NCI-H146 treated with DMSO at 0.1 percent for 48 hours (cell line): ENCODE data around the gene ZNF664.

Source experiments
- DNase-seq: peaks from one replicate; lab custom pipeline; 2025; ENCODE audit not compliant: unreplicated experiment; lab: John Stamatoyannopoulos, UW

ZNF664 gene

DNA sequence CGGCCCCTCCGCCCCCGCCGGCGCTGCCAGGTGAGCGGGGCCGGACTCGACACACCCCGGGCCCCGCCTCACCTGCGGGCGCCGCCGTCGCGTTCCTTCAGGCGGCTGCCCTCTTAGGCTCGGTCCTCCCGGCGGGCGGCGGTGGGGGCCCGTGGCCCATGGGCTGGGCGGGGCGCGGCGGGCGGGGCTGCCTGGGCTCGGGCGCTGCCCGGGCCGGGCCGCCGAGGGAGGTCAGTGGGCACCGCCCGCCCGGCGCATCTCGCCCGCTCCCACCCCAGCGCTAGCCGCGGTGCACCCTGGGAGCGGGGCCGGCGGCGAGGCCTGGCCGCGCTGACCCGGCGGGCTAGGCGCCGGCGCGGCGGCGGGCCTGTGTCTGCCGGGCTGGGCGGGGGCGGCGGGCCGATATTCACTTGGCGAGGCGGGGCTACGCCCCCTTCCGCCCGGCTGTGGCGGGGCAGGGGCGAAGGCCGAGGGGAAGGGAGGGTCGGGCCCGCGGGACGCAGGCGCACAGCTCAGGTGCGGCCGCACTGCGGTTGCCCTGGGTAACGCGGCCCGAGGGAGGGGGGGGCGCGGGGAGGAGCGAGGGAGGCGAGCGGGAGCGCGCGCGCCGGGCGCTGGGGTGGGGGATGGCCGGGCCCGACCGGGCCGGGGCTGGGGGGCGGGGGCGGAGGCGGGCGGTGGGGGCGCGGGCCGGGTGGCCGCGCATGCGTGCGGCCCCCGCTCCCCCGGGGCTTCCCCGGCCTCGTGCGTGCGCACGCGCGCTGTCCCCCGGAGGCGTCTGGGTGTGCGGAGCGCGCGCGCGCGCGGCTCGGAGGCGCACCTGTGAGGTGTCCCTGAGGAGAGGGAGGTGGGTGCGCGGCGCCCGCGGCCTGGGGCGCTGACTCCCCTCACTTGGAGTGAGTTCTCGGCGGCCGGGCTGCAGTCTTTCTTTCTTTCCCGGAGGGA lies at the start of gene ZNF664, which contains the start of gene CCDC92:
Gene ZNF664 (plus strand): TSS at position 759 of the 945 bp plus-strand sequence. CDS start 38,930 bp downstream, outside the sequence.
Gene CCDC92 (minus strand): TSS at position 375 of the 945 bp plus-strand sequence. CDS start 28,526 bp downstream, outside the sequence.
- peak; percentile 89 for DNase-seq

DNA sequence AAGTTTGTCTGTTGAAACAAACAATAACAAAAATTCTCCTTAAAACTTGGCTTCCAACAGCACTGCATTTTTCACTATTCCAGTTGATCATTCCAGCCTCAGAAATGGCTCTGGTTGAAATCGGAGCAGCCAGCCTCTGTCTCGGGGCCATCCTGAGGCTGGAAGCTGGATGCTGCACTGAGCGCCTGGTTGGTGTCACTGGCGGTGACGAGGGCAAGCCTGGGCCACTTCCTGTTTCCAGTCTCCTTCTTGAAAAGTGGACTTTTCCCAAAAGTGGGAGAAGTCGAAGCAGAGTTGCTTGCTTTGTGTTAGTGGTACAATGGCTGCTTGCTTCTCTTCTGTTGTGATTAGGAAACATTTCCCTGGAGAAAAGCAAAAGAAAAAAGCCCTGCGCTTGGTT lies 49.1 kb upstream of the ZNF664 start:
- no peak for DNase-seq

DNA sequence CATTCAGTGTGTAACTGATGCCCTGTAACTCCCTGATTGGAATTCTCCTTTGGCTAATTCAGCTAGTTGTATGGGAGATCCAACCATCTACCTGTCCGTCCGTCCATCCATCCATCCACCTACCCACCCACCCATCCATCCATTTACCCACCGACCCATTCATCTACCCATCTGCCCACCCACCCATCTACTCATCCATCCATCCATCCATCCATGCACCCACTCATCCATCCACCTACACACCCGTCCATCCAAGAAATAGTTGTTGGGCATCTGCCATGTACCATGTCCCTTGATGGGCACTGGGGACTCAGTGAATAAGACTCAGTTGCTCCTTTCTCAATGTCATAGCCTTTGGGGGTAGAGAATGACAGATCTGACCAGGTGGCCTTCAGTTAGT lies 48.5 kb upstream of the ZNF664 start:
- DNase-seq, result no peak

DNA sequence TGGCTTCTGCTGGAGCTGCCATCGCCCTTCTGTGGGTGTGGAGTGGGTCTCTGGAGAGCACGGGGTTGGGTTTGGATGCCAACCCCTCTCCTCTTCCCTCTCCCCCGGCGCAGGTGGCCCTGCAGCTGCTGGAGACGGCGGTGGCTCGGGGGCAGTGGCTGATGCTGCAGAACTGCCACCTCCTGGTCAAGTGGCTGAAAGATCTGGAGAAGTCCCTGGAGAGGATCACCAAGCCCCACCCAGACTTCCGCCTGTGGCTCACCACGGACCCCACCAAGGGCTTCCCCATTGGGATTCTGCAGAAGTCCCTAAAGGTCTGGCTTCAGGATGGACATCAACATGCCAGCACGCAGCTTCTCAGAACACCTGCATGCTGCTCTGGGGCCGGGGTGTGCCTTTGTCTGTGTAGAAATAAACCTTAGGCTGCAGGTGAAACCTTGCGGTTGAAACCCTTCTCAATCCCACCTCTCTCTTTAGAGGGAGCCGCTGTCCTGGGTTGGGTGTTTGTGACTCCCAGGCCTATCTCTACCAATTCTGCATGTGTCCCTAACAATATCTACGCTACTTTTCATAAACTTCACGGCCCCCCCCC lies 44.6 kb upstream of the ZNF664 start:
- DNase-seq, result peak; percentile 16

DNA sequence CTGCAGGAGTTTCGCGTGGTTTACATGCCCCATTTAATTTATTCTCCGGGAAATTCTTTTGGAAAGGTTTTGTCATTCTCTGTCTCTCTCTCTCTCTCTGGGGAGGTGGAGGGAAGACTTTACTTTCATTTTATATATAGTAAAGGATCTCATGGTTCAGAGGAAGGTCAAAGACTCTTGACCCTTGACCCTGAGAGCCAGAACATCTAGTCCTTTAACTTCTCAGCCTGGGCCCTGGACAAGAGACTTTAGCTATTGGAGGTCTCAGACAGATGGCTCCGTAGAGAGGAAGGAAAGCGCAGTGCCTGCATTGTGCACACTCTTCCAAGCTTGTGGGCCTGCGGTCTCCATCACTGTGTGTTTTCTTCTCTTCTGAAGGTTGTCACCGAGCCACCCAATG lies 44.1 kb upstream of the ZNF664 start:
- DNase-seq, result no peak

DNA sequence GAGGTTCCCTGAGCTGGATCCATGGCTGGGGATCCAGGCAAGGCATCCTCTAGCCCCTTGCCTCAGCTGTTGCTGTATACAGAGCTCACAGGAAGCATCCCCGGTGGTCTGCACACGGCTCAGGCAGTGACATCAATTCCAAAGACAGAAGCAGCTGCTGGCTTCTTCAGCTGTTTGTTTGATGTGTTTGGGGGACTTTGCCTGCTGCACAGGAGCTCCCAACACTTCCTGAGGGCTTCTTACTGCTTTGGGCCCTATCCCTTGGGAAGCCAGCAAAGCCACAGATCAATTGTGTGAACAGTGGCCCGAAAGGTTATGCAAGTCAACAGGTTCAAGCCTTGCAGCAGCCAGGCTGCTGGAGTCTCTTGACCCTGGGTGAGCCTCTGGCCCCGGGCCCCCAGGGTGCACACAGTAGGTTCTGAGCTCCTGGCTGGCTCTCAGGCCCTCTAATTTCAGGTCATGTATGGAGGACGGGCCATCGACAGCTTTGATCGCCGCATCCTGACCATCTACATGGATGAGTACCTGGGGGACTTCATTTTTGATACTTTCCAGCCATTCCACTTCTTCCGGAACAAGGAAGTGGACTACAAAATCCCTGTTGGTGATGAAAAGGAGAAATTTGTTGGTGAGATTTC lies 43.0 kb upstream of the ZNF664 start:
- no peak for DNase-seq

DNA sequence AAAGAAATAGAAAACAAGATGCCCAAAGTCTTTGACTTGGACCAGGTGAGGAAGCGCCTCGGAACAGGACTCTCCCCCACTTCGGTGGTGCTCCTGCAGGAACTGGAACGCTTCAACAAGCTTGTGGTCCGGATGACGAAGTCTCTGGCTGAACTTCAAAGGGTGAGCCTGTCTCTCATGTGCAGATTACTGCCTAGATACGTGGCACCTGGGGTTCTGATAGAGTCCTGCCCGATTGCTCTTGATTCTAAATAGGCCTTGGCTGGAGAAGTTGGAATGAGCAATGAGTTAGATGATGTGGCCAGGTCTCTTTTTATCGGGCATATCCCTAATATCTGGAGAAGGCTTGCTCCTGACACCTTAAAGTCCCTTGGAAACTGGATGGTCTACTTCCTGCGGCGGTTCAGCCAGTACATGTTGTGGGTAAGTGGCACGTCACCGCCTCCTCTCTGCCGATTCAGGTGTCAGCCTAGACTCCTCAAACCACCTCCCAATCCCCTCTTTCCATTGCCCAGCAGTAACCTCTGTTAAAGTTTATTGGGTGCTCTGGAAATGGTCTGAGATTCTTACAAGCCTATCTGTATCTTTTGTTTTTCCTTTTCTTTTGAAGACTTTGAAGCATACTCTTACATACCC lies 41.2 kb upstream of the ZNF664 start:
- DNase-seq, result no peak

DNA sequence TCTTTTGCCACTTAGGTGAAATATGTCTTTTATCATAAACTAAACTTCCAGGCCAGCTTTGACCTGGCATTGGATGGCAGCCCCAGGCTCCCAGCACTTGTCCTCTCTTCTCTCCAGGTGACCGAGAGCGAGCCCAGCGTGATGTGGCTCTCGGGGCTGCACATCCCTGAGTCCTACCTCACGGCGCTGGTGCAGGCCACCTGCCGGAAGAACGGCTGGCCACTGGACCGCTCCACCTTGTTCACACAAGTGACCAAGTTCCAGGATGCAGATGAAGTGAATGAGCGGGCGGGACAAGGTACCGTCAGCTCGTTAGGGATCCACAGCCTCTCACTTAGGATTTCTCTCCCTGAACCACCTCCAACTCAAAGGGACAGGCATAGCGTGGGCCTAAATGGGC lies 39.8 kb upstream of the ZNF664 start:
- DNase-seq, result no peak

DNA sequence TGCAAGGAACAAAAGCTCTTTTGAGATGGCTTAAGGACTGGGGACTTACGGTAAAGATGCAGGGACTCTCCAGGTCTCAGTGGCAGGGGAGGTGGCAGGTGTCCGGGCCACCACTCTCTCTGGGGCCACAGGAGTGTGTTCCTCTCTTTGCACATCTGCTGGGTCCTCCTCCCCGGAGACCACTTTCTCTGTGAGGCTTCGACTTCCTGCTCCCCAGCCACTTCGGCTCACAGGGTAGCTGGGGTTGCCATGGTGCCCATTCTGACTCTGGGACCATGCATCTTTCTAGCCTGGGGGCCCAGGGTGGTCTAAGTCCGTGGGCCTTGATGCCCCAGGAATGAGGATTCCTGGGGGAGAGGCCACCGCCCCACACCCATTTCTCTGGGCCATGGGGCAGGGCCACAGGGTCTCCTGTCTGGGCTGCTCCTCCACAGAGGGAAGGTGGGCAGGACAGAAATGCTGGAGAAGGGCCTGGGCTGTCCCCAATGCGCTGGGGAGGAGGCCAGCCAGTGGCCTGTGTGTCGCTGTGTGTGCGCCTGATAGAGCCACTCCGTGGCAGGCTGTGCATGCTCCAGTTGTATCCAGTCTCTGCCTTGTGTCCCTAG lies 38.9 kb upstream of the ZNF664 start:
- DNase-seq, result no peak

DNA sequence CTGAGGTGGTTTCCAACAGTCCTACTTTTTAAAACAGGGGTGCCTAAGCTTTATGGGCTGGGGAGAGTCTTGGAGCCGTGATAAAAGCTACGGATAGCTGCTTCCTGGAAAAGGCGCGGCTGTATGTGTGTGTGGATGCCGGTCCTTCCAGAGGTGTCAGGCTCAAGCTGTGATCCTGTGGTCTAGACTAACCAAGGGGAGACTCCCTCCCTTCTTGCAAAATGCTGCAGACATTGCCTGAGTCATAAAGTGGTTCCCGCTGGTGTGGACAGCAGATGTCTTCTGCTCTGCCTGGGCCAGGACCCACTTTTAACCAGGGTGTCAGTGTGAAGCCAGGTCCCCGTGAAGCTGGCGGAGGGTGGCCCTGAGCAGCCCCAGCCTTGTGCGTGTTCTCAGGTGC lies 38.2 kb upstream of the ZNF664 start:
- no peak for DNase-seq

DNA sequence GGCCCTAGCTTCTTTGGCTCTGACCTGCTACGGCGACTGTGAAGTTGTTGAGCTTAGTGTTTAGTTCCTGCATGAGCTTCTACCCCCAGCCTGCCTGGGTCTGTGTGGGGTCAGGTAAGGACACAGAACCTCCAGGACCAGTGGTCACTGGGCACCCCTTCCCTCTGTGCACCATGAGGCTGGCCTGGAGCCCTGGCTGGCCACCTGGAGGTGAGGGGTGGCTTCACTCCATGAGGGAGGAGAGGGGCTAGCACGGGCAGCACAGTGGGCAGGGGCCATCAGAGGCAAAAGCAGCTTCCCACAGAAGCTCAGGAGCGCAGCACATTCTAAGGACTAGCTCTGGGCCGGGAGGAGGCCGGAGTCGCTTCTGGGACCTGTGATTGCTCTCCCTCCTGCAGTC lies 37.1 kb upstream of the ZNF664 start:
- no peak for DNase-seq

DNA sequence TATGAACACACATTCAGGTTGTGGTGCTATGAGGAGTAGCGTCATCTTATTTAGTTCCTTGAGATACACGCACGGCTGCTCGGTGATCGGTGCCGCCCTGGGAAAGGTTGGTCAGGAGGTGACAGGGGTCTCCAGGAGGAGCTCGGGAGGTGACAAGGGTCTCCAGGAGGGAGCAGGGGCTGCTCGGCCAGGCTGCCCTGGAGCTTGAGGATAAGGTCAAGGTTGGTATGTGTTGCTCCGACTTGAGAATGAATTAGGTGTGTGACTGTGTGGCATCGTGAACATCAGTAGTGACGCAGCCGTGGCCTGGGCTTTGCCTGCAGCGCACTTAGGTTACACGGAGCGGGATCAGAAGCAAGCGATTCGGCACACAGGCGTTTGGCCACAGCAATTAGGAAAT lies 36.5 kb upstream of the ZNF664 start:
- DNase-seq, result no peak

DNA sequence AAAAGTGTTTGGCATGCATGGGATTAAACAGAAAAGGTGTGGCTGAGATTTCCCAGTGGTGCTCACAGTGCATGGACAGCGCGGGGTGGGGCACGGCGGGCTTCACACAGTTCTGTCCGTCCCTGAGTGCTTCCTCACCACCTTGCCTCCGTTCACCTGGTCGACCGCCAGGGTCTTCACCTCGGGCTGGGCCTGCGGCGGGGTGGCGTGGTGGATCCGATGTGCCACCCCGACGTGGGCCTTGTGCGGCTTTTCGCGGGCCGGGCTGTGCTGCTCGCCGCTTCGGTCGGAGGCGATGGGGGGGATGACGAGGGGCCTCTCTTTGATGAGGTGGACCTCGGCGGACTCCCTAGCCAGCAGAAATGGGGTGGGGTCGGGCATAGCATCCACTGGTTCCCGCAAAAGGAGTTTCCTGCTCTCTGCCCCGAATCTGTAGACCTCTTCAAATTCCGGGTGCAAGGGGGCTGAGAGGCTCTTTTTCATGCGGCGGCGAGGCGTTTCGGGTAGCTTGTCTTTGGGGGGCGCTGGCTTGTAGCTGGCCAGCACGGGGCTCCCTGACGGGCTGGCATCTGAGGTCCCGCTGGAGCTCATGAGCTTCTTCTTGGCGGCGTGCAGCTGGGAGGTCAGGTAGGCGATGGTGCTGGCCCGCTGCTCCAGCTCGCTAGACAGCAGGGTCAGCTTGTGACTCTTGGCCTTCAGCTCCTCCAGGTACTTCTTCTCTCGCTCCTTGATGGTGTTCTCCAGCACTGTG lies 35.9 kb upstream of the ZNF664 start:
- no peak for DNase-seq

DNA sequence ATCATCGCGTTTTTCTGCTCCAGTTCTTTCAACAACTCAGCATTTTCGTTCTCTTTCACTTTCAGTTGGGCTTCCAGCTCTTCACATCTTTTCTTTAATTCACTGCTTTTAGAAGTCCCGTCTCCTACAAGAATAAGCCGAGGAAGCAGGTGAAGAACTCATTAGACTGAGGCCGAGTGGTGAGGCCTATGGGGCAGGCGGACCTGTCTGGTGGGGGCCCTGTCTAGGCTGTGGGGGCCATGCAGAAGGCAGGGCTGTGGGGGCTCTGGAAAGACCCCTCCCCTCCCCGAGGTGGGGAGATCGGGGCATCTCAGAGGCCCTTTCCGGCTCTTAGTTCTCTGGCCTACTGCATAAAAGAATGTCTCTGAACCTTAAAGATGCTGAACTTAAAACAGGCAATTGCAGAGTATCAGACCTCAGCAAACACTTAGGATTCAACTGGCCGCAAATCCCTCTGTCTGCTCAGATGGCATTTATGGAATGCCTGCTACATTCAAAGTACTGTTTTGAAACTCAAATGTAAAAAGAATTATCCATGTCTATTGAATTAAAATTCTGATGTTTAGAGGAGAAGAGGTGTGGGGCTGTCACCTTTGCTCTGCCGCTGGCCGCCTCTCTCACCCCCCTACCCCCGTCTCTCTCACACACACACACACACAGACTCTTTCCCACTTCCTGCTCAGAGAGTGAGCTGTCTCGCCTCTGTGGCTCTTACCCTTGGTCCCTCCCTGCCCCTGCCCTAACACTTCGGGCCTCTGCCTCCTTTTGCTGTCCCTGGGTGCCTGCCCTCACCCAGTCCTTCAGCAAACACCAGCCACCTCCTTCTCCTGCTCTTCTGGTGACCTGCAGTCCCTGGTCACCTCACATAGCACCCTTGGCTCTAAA lies 35.1 kb upstream of the ZNF664 start:
- DNase-seq, result no peak

DNA sequence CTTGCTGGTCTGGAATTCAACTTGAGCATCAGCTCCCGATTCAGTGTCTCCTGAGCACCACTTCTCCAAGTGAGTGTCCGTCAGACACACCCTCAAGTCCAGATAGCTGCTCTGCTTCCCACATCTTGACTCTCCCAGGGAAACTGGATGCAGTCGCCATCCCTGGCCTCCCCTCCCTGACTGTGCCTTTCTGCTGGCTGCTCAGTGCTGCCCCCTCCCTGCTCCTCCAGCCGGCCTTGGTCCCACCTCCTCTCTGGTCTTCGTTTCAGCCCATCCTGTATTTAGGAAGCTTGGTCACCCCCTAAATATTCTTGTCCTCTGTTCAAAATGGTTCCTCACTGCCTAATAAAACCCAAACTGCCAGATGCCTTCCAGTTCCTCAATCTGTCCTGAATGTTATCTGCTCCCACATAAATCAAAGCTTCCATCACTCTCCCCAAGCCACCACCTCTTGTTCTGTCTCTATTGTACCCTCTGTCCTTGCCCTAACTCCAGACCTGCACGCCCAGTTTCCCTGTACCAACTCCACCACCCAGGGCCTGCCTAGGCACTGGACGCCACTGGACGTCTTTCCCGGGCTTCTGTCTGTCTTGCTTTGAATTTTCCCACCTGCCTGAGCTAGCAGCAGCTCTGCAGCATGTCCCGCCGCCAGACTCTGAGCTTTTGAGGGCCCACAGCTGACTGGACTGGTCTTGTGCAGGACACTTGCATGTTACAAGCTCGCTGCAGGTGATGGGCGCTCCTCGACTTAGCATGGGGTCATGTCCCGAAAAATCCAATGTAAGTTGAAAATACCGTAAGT lies 34.1 kb upstream of the ZNF664 start:
- DNase-seq, result no peak

DNA sequence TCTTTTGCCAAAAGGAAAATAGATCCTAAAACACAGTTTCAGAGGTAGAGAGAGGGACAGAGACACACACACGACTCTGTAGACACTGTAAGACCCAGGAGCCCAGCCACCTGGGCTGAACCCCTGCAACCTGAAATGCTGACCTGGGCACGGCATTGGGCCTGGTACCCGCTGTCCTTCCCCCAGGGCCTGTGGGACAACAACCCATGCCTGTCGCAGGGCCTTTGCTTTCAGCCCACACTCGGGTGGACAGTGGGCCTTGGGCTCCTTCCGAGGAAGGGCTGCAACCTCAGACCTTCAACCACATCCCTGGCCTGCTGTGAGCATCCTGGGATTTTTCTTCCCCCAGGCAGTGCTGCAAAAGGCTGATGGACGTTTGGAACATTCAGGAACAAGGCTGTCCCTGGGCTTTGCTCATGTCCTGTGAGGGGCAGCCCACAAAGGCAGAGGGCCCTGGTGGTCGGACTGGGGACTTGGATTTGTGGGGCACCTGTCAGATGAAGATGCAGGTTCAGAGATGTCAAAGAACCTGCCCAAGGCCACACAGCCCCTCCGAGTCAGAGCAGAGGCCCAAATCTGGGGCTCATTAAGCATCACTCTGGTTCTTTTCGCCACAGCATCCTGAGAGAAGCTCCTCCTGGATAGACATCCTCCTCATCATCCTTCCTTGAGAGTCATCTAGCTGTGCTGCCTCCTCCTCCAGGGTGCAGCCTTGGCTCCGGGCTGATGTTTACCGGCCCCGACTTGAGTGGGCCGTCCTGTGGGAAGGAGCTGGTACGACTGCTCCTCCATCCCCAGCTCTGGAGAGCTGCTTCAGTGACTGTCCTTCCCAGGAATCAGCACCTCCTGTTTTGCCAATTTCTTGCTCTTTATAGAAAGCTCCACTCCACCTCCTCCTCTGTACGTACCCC lies 33.0 kb upstream of the ZNF664 start:
- no peak for DNase-seq

DNA sequence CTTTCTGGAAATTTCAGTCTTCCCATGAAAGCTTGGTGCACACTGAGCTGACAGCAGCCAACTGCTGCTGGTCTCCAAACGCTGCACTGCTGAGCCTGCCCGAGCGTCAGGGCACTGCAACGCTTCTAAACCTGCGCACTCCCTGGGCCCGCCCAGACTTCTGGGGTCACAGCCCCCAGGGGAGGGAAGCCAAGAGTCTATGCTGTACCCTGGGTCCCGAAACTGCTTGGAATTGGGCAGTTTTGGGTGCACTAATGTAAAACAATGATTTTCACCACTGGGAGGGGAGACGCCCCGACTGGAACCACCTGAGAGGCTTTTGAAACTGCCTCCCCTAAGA lies 32.4 kb upstream of the ZNF664 start:
- no peak for DNase-seq

DNA sequence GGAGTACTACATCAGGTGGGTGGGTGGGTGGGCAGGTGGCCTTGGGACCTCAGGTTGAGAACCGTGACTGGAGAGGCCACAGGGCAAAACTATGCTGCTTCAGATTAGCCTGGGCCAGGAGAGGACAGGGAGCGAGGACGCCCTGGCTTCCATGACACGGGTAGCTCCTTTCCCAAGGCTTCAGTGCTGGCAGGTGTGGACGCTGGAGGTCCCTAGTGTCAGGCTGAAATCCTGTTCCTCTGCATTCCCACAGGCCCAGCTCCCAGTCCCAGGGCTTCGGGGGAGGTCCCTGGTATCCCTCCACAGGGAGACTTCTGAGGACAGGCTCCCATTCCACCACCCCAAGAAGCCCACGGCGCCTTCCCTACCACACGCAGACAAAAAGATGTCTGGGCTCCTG lies 32.0 kb upstream of the ZNF664 start:
- no peak for DNase-seq
